A673 (cell line): ENCODE results near the gene SRGAP2. TPM values are rescaled to one million over a fixed set of nuclear protein-coding genes. Genes with fewer than 3 reads are reported as not detected.
"Not testable (repeated sequence)": the region's sequence is repeated elsewhere in the genome, so short reads cannot be mapped to it uniquely, and the experiment has no call there.

Experiments
- BruUV-seq: library from RNA; stranded (reverse); fragments of 400-500 nt; replicated peaks from 2 replicates; lab custom pipeline; 2021; lab: Mats Ljungman, UMichigan
- CTCF ChIA-PET: fragments of 300-600 bp; sonication (Branson Sonifier 250); formaldehyde crosslinking; loops from one replicate; lab custom pipeline; 2022; ENCODE audit warnings: antibody characterized with exemption; lab: Charles Lee
- POLR2A ChIA-PET: fragments of 300-600 bp; sonication (Branson Sonifier 250); formaldehyde crosslinking; loops from one replicate; lab custom pipeline; 2022; ENCODE audit warnings: antibody characterized with exemption; ENCODE audit not compliant: low non-redundant PET; lab: Charles Lee
- DNase-seq: peaks from one replicate; pipeline ENCODE4 v3.0.0-alpha.2; 2015; ENCODE audit warnings: low spot score
- H3K27ac ChIP-seq: fragments of 200-600 bp; sonication (generic); 2 replicates; pipeline ENCODE4 v1.5.1; 2016; ENCODE audit warnings: mixed run types, low read depth, mild to moderate bottlenecking, mixed read lengths, antibody characterized with exemption, low read length; ENCODE audit not compliant: poor library complexity, severe bottlenecking
- H3K27me3 ChIP-seq: fragments of 200-600 bp; sonication (generic); replicated peaks from 2 replicates; pipeline ENCODE4 v1.6.1; 2017; ENCODE audit warnings: mixed run types, low read depth, mild to moderate bottlenecking, mixed read lengths, antibody characterized with exemption, low read length; ENCODE audit not compliant: insufficient read depth, poor library complexity
- H3K36me3 ChIP-seq: fragments of 200-600 bp; sonication (generic); 2 replicates; pipeline ENCODE4 v1.6.1; 2016; ENCODE audit warnings: mixed run types, mild to moderate bottlenecking, mixed read lengths, antibody characterized with exemption, low read length; ENCODE audit not compliant: insufficient read depth, poor library complexity, severe bottlenecking
- H3K4me1 ChIP-seq: fragments of 200-600 bp; sonication (generic); 2 replicates; pipeline ENCODE4 v1.6.1; 2017; ENCODE audit warnings: mixed run types, mild to moderate bottlenecking, mixed read lengths, antibody characterized with exemption, low read length; ENCODE audit not compliant: insufficient read depth, poor library complexity, severe bottlenecking
- H3K4me3 ChIP-seq: fragments of 200-600 bp; sonication (generic); 2 replicates; pipeline ENCODE4 v1.5.1; 2016; ENCODE audit warnings: low read depth, mixed run types, mild to moderate bottlenecking, mixed read lengths, low read length; ENCODE audit not compliant: poor library complexity, severe bottlenecking
- H3K9me3 ChIP-seq: fragments of 200-600 bp; sonication (generic); 2 replicates; pipeline ENCODE4 v1.6.1; 2016; ENCODE audit warnings: mixed run types, low read depth, mild to moderate bottlenecking, mixed read lengths, antibody characterized with exemption, low read length; ENCODE audit not compliant: poor library complexity, severe bottlenecking
- intact Hi-C: fragments of 100-400 bp; cut with micrococcal nuclease; formaldehyde crosslinking; loops from one replicate; pipeline ENCODE4 v1.10.0; 2022; ENCODE audit not compliant: unreplicated experiment
- total RNA-seq: library from RNA; stranded (reverse); gene quantifications from 2 replicates; pipeline ENCODE4 v1.2.3, GENCODE V29; 2021
- TF ChIP-seq, protein P1 (sequence below): fragments of 300-800, 200-600 bp; sonication (generic); conservative IDR thresholded peaks from 2 replicates; pipeline ENCODE4 v1.5.1; 2017; ENCODE audit warnings: low read depth, mild to moderate bottlenecking, antibody characterized with exemption, low read length, moderate library complexity, mixed read lengths

SRGAP2 gene
- total RNA-seq, 1 experiment from 2014 or later: 75.4 TPM

DNA sequence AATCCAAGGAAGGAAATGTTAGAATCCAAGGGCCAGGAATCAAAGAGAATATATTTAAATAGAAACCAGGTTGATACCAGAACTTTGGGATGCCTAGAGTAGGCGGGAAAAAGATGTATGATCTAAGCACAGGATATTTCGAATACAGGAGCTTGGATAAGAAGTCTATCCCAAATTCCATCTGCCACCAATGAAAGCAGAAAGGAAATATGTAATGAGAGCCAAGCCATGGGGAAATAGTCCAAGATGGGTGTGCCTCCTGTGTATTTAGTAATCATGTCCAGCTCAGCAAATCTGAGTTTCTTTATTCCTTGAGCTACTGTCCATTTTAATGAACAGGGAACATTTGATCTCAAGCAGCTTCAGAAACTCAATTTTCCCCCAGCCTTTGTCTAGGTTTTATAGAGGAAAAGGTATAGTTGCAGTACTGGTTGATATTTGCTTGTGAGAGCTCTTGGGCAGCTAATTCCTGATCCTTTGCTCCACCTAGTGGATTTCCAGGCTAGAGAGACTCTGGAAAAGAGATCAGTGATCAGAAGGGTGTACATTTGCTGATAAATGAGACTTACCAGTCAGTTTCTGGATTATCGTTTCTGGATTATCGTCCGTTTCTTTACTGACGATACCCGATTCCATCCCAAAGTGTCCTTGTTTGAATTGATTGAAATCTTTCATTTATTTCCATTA, 29.0 kb upstream of the SRGAP2 start:
- POLR2A ChIA-PET, H3K27me3 ChIP-seq, H3K27ac ChIP-seq, H3K4me1 ChIP-seq, H3K36me3 ChIP-seq, H3K4me3 ChIP-seq, intact Hi-C loops, CTCF ChIA-PET, BruUV-seq, H3K9me3 ChIP-seq, DNase-seq: not testable (repeated sequence)
- TF ChIP-seq, protein P1, sequence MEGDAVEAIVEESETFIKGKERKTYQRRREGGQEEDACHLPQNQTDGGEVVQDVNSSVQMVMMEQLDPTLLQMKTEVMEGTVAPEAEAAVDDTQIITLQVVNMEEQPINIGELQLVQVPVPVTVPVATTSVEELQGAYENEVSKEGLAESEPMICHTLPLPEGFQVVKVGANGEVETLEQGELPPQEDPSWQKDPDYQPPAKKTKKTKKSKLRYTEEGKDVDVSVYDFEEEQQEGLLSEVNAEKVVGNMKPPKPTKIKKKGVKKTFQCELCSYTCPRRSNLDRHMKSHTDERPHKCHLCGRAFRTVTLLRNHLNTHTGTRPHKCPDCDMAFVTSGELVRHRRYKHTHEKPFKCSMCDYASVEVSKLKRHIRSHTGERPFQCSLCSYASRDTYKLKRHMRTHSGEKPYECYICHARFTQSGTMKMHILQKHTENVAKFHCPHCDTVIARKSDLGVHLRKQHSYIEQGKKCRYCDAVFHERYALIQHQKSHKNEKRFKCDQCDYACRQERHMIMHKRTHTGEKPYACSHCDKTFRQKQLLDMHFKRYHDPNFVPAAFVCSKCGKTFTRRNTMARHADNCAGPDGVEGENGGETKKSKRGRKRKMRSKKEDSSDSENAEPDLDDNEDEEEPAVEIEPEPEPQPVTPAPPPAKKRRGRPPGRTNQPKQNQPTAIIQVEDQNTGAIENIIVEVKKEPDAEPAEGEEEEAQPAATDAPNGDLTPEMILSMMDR: 0 out of 2 replicates have a peak, but pooled peaks have one; percentile 17

DNA sequence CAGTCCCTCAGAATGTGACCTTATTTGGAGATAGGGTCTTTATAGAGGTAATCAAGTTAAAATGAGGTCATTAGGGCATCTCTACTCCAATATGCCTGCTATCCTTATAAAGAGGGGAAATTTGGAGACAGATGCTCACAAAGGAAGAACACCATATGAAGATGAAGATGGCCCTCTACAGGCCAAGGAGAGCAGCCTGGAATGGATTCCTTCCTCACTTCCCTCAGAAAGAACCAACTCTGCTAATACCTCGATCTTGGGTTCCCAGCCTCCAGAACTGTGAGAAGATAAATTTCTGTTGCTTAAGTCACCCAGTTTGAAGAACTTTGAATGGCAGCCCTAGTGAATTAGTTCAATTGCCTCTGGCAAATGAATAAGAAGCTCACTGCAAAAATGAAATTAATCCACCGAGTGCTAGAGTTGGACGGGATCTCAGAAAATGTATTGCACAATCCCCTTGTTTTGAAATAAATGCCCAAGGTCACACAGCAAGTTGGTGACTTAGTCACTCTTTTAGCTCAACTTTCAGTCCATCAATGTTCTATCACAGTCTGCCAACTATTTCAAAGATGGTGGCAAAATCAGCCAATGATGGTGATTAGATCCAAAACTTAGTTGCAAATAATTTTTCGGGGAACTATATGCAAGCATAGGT, 27.8 kb upstream of the SRGAP2 start:
- H3K9me3 ChIP-seq, POLR2A ChIA-PET, H3K36me3 ChIP-seq, CTCF ChIA-PET, BruUV-seq, intact Hi-C loops, H3K4me1 ChIP-seq, H3K4me3 ChIP-seq, H3K27me3 ChIP-seq, H3K27ac ChIP-seq: not testable (repeated sequence)
- TF ChIP-seq, protein P1: 0 out of 2 replicates have a peak, but pooled peaks have one; percentile 18
- peak; percentile 9 for DNase-seq

DNA sequence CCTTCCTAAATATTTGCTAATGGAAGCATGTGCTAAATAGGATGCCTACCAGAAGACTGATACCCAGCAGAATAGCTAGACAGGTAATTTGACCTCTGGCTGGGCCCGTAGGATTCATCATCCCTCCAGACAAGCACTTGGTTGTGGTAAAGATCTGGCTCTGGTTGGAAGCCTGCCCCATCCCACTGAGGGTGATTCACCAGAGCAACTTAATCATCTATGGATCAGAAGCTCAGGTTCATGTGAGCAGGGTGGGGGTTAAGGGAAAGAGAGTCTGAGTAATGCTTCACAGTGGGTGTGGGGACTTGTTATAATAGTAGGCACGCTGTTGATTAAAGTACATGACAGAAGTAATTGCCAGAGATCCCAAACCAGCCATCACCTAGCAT, 27.2 kb upstream of the SRGAP2 start:
- H3K9me3 ChIP-seq, H3K27me3 ChIP-seq, H3K4me3 ChIP-seq, CTCF ChIA-PET, POLR2A ChIA-PET, H3K4me1 ChIP-seq, intact Hi-C loops, DNase-seq, BruUV-seq, H3K36me3 ChIP-seq, H3K27ac ChIP-seq: not testable (repeated sequence)

DNA sequence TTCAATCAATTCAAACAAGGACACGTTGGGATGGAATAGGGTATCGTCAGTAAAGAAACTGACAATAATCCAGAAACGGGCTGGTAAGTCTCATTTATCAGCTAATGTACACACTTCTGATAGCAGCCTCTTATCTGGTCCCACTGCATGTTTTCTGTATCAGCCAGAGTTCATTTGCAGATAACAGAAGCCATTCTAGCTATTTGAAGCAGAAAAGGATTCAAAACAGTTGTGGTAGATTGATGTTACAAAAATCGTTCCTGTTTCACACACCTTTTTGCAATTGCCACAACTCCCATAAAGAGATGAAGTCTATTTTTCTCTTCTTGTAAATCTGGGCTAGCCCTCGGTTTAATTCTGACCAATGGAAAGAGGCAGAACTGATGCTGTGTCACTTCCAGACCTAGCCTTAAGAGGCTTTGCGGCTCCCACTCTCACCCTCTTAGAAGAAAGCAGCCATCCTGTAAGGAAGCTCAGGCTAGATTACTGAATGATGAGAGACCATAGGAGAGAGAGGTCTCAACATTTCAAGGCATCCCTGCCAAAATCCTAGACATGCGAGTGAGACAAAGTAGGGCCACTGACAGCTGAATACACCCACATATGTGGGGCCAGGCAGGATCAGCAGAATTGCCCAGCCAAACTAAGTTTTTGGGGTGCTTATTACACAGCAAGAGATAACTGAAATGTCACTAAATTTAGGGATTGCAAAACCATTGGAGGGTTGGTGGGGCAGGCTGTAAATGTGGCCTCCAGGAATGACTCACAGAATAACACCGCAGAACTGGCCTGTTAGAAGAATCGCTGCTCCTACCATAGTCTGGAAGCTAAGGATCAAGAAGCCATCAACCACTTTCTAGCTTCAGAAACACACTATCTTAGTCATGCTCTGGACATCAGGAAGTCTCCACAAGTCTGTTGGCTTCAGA, 25.0 kb upstream of the SRGAP2 start:
- H3K4me3 ChIP-seq, POLR2A ChIA-PET, H3K27me3 ChIP-seq, DNase-seq, CTCF ChIA-PET, H3K36me3 ChIP-seq, H3K9me3 ChIP-seq, intact Hi-C loops, H3K27ac ChIP-seq, H3K4me1 ChIP-seq, BruUV-seq: not testable (repeated sequence)

DNA sequence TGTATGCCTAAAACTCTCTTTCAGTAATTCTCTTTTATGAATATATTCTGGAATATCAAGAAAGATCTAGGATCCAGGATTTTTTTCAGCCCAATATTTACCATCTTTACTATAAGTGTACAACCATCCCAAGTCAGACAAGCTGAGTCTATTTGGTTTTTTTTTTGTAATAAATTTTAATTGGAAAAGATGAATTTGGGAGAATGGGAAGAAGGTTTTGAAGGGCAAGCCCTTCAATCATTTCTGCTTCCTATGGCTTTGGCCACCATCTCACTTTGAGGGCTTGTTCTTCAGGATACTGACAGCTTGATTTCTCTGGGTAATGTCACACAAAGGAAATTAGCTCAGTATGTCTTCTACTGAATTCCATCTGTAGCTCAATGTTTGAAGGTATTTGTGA, 23.7 kb upstream of the SRGAP2 start:
- H3K36me3 ChIP-seq, H3K4me3 ChIP-seq, H3K9me3 ChIP-seq, POLR2A ChIA-PET, H3K4me1 ChIP-seq, H3K27me3 ChIP-seq, intact Hi-C loops, CTCF ChIA-PET, BruUV-seq, H3K27ac ChIP-seq, DNase-seq: not testable (repeated sequence)
